Suprapubic skin (tissue), 3 donors: ENCODE results near the gene SLCO1B1.

Source experiments
- CTCF ChIP-seq, 2 donors: fragments of 200-600 bp in 1 of 2; fragments of 450-650 bp in 1 of 2; sonication (generic) in 1 of 2; IDR thresholded peaks; one replicate each; pipeline ENCODE4 v1.5.1; 2016 to 2019; ENCODE audit warnings: antibody characterized with exemption in 2 of 2, mild to moderate bottlenecking in 1 of 2, moderate library complexity in 1 of 2
- POLR2AphosphoS5 ChIP-seq, 3 donors: sonication (generic); formaldehyde crosslinking; IDR thresholded peaks; one replicate each; pipeline ENCODE4 v1.6.1; 2017; ENCODE audit warnings: antibody characterized with exemption in 3 of 3

GRCh38 chr12:21165048-21165447, 34.1 kb downstream of the SLCO1B1 start:
- no peak for TF ChIP-seq CTCF (IDR thresholded peaks at IDR 0.05)
- no peak for TF ChIP-seq POLR2AphosphoS5 (IDR thresholded peaks at IDR 0.05)
